PFSK-1 (cell line): ENCODE results near the gene SLC38A6.

Experiments used
- POLR2AphosphoS5 ChIP-seq: IDR thresholded peaks from 2 replicates; pipeline ENCODE4 v1.6.1; 2012; ENCODE audit warnings: low read depth, mild to moderate bottlenecking, control low read depth, low read length, moderate library complexity
- TAF1 ChIP-seq: IDR thresholded peaks from 2 replicates; pipeline ENCODE4 v1.6.1; 2012; ENCODE audit warnings: low read length, control low read depth, borderline replicate concordance; ENCODE audit not compliant: insufficient read depth

GRCh38 chr14:61091657-61092273, 110.7 kb downstream of the SLC38A6 start:
- TF ChIP-seq TAF1 (no peak), POLR2AphosphoS5 (no peak)
